HG02973 (cell line): Measurements from ENCODE around the gene NHLRC4.
A peak's percentile ranks its signal among the peaks of the same experiment; 100 is the strongest.

Experiments used
- ATAC-seq: cut with Tn5 transposase; IDR thresholded peaks from one replicate; pipeline ENCODE4 v1.9.1; 2021; ENCODE audit warnings: moderate library complexity; ENCODE audit not compliant: unreplicated experiment

NHLRC4 gene

GRCh38 chr16:582614-583331 lies 16.0 kb downstream of the NHLRC4 start:
- no peak for ATAC-seq

DNA sequence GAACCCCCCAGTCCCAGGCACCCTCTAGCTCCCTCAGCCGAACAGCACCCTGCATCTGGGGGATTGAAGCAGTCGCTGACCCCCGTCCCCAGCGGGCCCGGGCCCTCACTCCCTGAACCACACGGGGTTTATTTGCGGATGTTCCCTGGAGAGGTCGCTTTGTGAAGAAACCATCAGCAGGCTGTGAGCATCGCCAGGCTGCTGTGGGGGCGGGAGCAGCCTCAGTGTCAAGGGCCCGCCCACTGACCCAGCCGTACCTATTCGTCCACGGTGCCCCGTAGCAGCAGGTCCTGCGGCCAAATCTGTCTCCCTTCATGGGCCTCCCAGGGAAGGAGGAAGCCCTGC lies 16.6 kb downstream of the NHLRC4 start:
- no peak for ATAC-seq

DNA sequence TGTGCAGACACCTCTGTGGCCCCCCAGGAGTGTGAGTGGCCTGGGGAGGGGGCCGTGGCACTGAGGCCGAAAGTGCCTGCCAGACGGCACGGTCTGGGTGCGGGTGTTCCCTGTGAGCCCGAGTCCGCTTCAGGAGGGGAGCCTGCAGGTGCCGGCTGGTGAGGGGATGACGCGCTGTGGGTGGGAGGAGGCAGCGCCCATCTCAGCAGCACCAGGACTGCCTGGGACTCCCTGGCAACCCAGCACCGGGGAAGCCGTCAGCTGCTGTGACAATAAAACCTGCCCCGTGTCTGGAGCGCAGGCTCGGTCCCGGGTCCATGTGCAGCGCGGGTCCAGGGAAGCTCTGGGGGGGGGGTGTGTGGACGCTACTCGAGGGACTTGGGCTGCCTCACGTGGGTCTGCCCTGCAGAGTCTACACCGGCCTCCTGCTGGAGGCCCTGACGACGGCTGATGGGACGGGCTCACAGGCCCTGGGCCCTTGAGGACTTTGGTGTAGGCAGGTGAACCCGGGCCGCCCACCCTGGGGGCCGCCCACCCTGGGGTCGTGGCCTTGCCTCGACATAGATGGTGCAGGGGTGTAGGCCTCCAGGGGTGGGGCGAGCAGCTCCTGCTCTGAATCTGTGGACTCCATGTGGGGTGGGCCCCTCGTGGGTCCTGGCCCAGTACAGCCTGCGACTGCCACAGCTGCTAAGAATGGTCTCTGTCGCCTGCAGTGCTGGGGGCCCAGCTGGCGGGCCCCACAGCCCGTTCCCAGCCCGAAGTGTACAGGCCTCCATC lies 17.2 kb downstream of the NHLRC4 start:
- no peak for ATAC-seq

DNA sequence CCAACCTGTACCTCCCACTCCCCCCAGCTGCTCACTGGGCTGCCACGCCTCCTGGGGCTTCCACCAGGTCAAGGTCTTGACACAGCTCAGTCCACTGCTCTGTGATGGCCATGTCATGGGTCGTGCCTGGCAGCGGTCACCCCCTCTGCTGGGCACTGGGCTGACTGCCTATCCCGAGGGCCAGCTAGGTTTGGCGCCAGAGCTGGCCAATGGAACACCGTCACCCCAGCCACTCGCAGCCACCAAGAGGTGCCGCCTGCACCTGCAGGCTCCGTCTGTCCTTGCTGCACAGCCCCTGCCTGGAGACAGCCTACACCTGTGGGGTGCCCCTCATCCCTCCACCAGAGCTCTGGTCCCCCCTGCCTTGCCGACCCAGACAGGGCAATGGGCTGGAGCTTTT lies 18.5 kb downstream of the NHLRC4 start:
- ATAC-seq = no peak

DNA sequence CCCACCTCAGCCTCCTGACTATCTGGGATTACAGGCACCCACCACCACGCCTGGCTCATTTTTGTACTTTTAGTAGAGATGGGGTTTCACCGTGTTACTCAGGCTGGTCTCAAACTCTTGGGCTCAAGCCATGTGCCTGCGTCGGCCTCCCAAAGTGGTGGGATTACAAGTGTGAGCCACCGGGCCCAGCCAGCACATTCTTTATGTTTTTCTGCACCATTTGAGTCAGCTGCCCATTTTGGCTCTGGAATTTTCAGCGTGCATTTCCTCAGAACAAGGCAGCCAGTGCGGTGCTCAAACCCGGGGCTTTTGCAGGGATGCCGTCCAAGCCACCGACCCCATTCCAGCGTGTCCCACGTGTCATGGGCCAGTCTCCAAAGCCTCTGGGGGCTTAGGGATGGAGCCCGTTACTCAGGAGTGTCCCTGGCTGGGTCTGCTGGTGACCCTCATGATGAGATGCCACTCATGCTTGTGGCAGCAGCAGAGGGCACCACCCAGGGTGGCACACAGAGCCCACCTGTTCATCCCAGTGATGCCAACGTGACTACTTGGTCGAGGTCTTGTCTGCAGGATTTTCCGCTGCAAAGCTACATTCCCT lies 19.3 kb downstream of the NHLRC4 start:
- ATAC-seq = no peak

DNA sequence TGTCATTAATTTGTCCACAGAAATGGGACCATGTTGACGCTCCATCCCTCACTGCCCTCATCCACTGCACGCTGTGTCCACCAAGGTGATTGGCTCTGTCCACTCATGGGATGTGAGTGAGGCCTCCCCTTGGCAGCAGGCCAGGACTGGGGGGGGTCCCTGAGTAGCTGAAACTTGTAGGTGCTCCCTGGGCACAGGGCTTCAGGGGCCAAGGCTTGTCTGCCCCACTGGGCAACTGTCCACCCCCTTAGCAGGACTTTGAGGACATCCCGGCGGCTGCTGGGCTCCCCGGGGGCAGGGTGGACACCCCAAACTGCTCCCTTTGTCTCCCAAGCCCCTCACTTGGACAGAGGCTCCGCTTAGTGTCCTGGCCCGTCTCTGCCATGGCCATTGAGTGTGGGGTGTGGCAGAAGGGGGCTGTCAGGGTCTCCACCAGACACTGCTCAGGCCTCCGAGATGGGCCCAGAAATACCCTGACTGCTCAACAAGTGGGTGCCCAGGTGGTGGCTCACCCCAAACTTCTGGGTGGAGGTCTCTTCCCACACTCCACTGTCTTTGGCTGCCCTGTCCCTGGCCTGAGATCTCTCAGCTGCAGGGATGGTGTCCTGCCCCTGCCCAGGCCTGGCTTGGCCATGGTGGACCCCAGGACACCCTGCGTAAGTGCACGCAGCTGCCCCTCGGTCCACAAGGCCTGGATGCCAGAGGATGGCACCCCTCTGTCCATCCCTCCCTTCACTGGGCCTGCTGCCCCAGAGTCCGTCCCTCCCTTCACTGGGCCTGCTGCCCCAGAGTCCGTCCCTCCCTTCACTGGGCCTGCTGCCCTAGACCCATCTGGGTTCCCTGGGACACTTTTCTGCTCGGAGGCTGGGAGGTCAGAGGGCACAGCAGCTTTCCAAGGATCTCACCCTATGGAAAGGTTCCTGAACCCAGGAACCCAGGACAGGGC lies 20.1 kb downstream of the NHLRC4 start:
- no peak for ATAC-seq

- ATAC-seq = no peak
Observed at GRCh38 chr16:588639-588888, 21.8 kb downstream of the NHLRC4 start.

DNA sequence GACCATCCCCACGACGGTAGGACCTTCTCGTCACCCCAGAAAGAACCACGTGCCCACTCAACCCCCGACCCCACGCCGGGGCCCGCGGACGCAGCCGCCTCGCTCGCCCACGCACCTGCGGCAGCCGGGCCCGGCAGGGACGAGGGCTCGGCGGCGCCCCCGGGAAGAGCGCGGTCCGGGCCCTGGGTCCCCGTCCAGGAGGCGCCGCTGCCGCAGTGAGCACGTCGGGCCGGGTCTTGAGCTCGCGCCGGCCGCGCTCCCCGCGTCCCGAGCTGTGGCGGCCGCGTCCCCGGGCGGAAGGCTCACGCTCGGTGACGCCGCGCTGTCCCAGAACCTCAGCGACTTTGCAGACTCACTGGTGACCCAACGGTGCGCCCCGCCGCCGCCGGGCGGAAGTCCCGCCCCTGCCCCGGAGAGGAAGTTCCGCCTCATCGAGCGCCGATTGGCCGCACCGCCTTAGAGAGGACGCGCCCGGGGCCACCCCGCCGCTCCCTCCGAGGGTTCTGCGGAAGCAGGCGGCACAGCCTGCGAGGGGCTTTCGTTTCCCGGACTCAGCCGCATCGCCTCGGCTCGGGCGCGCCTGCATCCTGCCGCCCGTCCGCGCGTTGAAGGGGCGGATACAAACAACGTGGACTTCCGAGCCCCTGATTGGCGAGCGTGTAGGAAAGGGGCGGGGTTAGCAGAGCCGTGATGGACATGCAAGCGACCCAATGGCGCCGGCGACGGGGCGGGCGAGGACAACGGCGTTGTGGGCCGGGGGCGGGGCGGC lies 22.3 kb downstream of the NHLRC4 start:
- ATAC-seq = peak; percentile 60

- peak; percentile 71 for ATAC-seq
Observed at GRCh38 chr16:589658-590187, 22.9 kb downstream of the NHLRC4 start, which contains the start of gene RAB40C. Gene RAB40C, plus strand, starts transcription at chr16:590066. Its CDS starts 226 bp downstream, at chr16:590292.

DNA sequence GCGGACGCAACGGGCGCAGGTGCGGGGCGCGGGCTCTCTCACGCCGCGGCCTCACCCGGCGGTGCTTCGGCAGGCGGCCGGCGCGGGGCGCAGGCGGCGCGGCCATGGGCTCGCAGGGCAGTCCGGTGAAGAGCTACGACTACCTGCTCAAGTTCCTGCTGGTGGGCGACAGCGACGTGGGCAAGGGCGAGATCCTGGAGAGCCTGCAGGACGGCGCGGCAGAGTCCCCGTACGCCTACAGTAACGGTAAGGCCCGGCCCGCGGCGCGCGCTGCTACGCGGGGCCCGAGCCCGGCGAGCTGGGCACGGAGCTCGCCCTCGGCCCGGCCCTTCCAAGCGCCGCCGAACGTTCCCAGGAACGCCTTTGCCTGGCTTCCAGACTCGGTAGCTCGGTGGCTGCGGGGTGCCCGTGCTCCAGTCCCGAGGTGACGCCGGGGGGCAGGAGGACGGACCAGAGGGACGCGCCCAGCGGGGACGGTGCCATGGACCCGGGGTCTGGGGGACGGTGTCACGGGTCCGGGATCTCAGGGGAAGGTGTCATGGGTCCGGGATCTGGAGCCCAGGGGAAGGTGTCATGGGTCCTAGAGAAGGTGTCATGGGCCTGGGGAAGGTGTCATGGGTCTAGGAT lies 23.5 kb downstream of the NHLRC4 start:
- ATAC-seq = no peak

GRCh38 chr16:590815-591200 lies 24.0 kb downstream of the NHLRC4 start:
- ATAC-seq = no peak

DNA sequence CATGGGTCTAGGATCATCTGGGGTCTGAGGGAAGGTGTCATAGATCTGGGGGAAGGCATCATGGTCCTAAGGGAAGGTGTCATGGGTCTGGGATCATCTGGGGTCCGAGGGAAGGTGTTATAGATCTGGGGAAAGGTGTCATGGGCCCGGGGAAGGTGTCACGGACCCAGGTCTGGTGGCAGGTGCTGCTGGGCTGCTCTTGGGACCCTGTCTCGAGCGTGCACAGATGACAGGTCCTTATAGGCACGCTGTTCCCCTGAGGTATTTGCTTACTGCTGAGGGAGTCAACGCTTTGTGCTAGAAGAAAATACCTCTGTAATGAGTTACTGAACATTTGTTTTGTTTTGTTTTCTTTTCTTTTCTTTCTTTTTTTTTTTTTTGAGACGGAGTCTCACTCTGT lies 24.4 kb downstream of the NHLRC4 start:
- no peak for ATAC-seq

GRCh38 chr16:591892-592517 lies 25.2 kb downstream of the NHLRC4 start:
- no peak for ATAC-seq

- ATAC-seq = no peak
Observed at GRCh38 chr16:592518-593306, 25.9 kb downstream of the NHLRC4 start.

GRCh38 chr16:593406-593805 lies 26.6 kb downstream of the NHLRC4 start:
- no peak for ATAC-seq

- no peak for ATAC-seq
Observed at GRCh38 chr16:593807-594206, 27.0 kb downstream of the NHLRC4 start.

- no peak for ATAC-seq
Observed at GRCh38 chr16:595094-595528, 28.3 kb downstream of the NHLRC4 start.

- ATAC-seq = no peak
Observed at GRCh38 chr16:595942-596735, 29.3 kb downstream of the NHLRC4 start.
